Measurements from ENCODE around the gene FRMD7. TPM values are rescaled to one million over a fixed set of nuclear protein-coding genes. Genes with fewer than 3 reads are reported as not detected.
"Not testable (repeated sequence)": the region's sequence is repeated elsewhere in the genome, so short reads cannot be mapped to it uniquely, and the experiment has no call there.

Gene FRMD7
- total RNA-seq, 1 experiment from 2014 or later: not detected

DNA sequence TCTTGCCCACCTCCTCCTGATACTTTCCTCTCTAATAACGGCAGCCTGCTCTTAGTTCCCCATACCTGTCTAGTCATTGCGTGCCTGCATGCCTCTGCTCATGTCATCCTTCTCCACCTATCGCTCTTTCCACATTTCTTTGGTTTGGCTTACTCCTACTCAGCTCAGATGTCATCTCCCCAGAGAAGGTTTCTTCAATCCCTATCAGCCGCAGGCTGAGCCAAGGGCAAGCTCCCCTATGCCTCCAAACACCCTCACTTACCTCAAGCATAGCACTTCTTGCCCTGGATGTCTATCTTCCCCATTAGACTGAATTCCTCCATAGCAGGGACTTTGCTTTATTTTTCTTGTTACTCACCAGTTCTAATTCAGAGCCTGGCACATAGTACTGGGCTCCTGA, 26.6 kb downstream of the FRMD7 start:
- Mint-ChIP-seq H3K36me3 (no peaks in the 10 kb centered on the region), H3K9me3 (no peaks in the 10 kb centered on the region), H3K27ac (no peak overlapping the region), H3K27me3 (ENCODE audit: low read depth) (peaks cover 2% of the 10 kb centered on the region; the same call in 1 of the 2 replicates), H3K4me3 (no peak overlapping the region), H3K4me1 (no peaks in the 10 kb centered on the region)
- no peak for DNase-seq (ENCODE audit: low spot score)
- ChIA-PET CTCF (interaction anchor here (0.6 kb wide), 1 partner anchor 9 kb away, joined by 3 read pairs; no protein-coding TSS in a partner anchor), POLR2A (no interaction called here)
- no peak for ATAC-seq
- no peak for TF ChIP-seq SMAD3 (CRISPR knock-in tag; IDR thresholded peaks at IDR 0.05; ENCODE audit: borderline replicate concordance)
- TF ChIP-seq, protein P1, sequence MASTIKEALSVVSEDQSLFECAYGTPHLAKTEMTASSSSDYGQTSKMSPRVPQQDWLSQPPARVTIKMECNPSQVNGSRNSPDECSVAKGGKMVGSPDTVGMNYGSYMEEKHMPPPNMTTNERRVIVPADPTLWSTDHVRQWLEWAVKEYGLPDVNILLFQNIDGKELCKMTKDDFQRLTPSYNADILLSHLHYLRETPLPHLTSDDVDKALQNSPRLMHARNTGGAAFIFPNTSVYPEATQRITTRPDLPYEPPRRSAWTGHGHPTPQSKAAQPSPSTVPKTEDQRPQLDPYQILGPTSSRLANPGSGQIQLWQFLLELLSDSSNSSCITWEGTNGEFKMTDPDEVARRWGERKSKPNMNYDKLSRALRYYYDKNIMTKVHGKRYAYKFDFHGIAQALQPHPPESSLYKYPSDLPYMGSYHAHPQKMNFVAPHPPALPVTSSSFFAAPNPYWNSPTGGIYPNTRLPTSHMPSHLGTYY (CRISPR knock-in tag; IDR thresholded peaks at IDR 0.05): no peak
- TF ChIP-seq ATF2 (CRISPR knock-in tag; IDR thresholded peaks at IDR 0.05; ENCODE audit: borderline replicate concordance, low read depth): no peak
- TF ChIP-seq FOXJ3 (CRISPR knock-in tag; IDR thresholded peaks at IDR 0.05; ENCODE audit: borderline replicate concordance): no peak
- TF ChIP-seq PREB (CRISPR knock-in tag; IDR thresholded peaks at IDR 0.05; ENCODE audit: borderline replicate concordance): no peak
- no peak for TF ChIP-seq CBFB (CRISPR knock-in tag; IDR thresholded peaks at IDR 0.05; ENCODE audit: low read depth)
- TF ChIP-seq AR (CRISPR knock-in tag; IDR thresholded peaks at IDR 0.05): no peak
- TF ChIP-seq JAZF1 (CRISPR knock-in tag; IDR thresholded peaks at IDR 0.05): no peak
- TF ChIP-seq FOXP4 (CRISPR knock-in tag; IDR thresholded peaks at IDR 0.05): no peak
- TF ChIP-seq, protein P2, sequence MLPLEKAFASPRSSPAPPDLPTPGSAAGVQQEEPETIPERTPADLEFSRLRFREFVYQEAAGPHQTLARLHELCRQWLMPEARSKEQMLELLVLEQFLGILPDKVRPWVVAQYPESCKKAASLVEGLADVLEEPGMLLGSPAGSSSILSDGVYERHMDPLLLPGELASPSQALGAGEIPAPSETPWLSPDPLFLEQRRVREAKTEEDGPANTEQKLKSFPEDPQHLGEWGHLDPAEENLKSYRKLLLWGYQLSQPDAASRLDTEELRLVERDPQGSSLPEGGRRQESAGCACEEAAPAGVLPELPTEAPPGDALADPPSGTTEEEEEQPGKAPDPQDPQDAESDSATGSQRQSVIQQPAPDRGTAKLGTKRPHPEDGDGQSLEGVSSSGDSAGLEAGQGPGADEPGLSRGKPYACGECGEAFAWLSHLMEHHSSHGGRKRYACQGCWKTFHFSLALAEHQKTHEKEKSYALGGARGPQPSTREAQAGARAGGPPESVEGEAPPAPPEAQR (CRISPR knock-in tag; IDR thresholded peaks at IDR 0.05): no peak
- TF ChIP-seq ATF3 (CRISPR knock-in tag; conservative IDR thresholded peaks at IDR 0.05): no peak

GRCh38 chrX:132098704-132099103, 29.1 kb downstream of the FRMD7 start:
- CTCF ChIA-PET: not testable (repeated sequence)

More at GRCh38 chrX:132098704-132099103, 29.1 kb downstream of the FRMD7 start:
- DNase-seq (ENCODE audit: low spot score); H3K4me1 Mint-ChIP-seq; H3K27me3 Mint-ChIP-seq (ENCODE audit: low read depth); ATAC-seq; POLR2A ChIA-PET; H3K9me3 Mint-ChIP-seq; H3K4me3 Mint-ChIP-seq; H3K27ac Mint-ChIP-seq; H3K36me3 Mint-ChIP-seq: not testable (repeated sequence)

Data from WTC11 (cell line).